IPS-NIHi7 (cell line): ENCODE measurements around the gene LDLRAD4.

Source experiments
- DNase-seq: peaks from one replicate; pipeline ENCODE4 v3.0.0; 2012; ENCODE audit warnings: mixed read lengths; ENCODE audit errors: extremely low spot score

The LDLRAD4 gene

GRCh38 chr18:13218368-13218991 lies at the start of gene LDLRAD4:
TSS of gene LDLRAD4 (plus strand) at chr18:13218760.
- DNase-seq = peak; percentile 47

- DNase-seq = no peak
Observed at GRCh38 chr18:13173578-13174145, 44.9 kb upstream of the LDLRAD4 start.

GRCh38 chr18:13175266-13175665 lies 43.3 kb upstream of the LDLRAD4 start:
- no peak for DNase-seq

- no peak for DNase-seq
Observed at GRCh38 chr18:13175754-13176210, 42.8 kb upstream of the LDLRAD4 start.

GRCh38 chr18:13176847-13177246 lies 41.7 kb upstream of the LDLRAD4 start:
- DNase-seq = no peak

GRCh38 chr18:13178197-13178596 lies 40.4 kb upstream of the LDLRAD4 start:
- no peak for DNase-seq

- DNase-seq = no peak
Observed at GRCh38 chr18:13178976-13179375, 39.6 kb upstream of the LDLRAD4 start.

- no peak for DNase-seq
Observed at GRCh38 chr18:13179566-13180113, 38.9 kb upstream of the LDLRAD4 start.

- no peak for DNase-seq
Observed at GRCh38 chr18:13180614-13181375, 37.8 kb upstream of the LDLRAD4 start.

- DNase-seq = no peak
Observed at GRCh38 chr18:13181765-13182164, 36.8 kb upstream of the LDLRAD4 start.

- no peak for DNase-seq
Observed at GRCh38 chr18:13183359-13183758, 35.2 kb upstream of the LDLRAD4 start.

GRCh38 chr18:13183790-13184189 lies 34.8 kb upstream of the LDLRAD4 start:
- no peak for DNase-seq

- no peak for DNase-seq
Observed at GRCh38 chr18:13184396-13184795, 34.2 kb upstream of the LDLRAD4 start.

GRCh38 chr18:13185675-13186198 lies 32.8 kb upstream of the LDLRAD4 start:
- DNase-seq = no peak

- DNase-seq = no peak
Observed at GRCh38 chr18:13186687-13187086, 31.9 kb upstream of the LDLRAD4 start.

GRCh38 chr18:13187498-13187897 lies 31.1 kb upstream of the LDLRAD4 start:
- DNase-seq = no peak

- DNase-seq = no peak
Observed at GRCh38 chr18:13191031-13191430, 27.5 kb upstream of the LDLRAD4 start.

GRCh38 chr18:13191779-13192178 lies 26.8 kb upstream of the LDLRAD4 start:
- DNase-seq = no peak

GRCh38 chr18:13192970-13193369 lies 25.6 kb upstream of the LDLRAD4 start:
- DNase-seq = no peak

GRCh38 chr18:13194239-13194638 lies 24.3 kb upstream of the LDLRAD4 start:
- DNase-seq = no peak

- DNase-seq = no peak
Observed at GRCh38 chr18:13198701-13199100, 19.9 kb upstream of the LDLRAD4 start.

- no peak for DNase-seq
Observed at GRCh38 chr18:13199169-13199568, 19.4 kb upstream of the LDLRAD4 start.
